NCI-H226 (cell line): Measurements from ENCODE around the gene TEX14.
"Not testable (repeated sequence)": the region's sequence is repeated elsewhere in the genome, so short reads cannot be mapped to it uniquely, and the experiment has no call there.

Source experiments
- DNase-seq: peaks from one replicate; pipeline ENCODE4 v3.0.0-alpha.2; 2015

TEX14 gene

GRCh38 chr17:58690033-58690432 is 1.8 kb downstream of the TEX14 start:
- DNase-seq = not testable (repeated sequence)

- DNase-seq = no peak
These were observed 3.3 kb downstream of the TEX14 start for GRCh38 chr17:58688521-58688920.

- DNase-seq = peak; percentile 68
These were observed 4.9 kb downstream of the TEX14 start for GRCh38 chr17:58686980-58687379.

- DNase-seq = not testable (repeated sequence)
These were observed 7.4 kb downstream of the TEX14 start for GRCh38 chr17:58684462-58684861.

- DNase-seq = no peak
These were observed 7.8 kb downstream of the TEX14 start for GRCh38 chr17:58684003-58684402.

- DNase-seq = no peak
These were observed 11.8 kb downstream of the TEX14 start for GRCh38 chr17:58680038-58680369.

- peak; percentile 56 for DNase-seq
These were observed 12.4 kb downstream of the TEX14 start for GRCh38 chr17:58679263-58680037.

GRCh38 chr17:58678287-58678686 is 13.6 kb downstream of the TEX14 start:
- not testable (repeated sequence) for DNase-seq

GRCh38 chr17:58677194-58677880 is 14.5 kb downstream of the TEX14 start:
- peak; percentile 57 for DNase-seq

GRCh38 chr17:58671969-58672368 is 19.9 kb downstream of the TEX14 start:
- no peak for DNase-seq

- no peak for DNase-seq
These were observed 22.0 kb downstream of the TEX14 start for GRCh38 chr17:58669853-58670252.

- DNase-seq = no peak
These were observed 23.3 kb downstream of the TEX14 start for GRCh38 chr17:58668598-58668935.

- DNase-seq = peak; percentile 73
These were observed 23.8 kb downstream of the TEX14 start for GRCh38 chr17:58667934-58668597.

GRCh38 chr17:58666858-58667267 is 25.0 kb downstream of the TEX14 start:
- DNase-seq = no peak

GRCh38 chr17:58665946-58666857 is 25.6 kb downstream of the TEX14 start:
- DNase-seq = no peak

GRCh38 chr17:58664302-58664701 is 27.5 kb downstream of the TEX14 start:
- no peak for DNase-seq

GRCh38 chr17:58661499-58661898 is 30.3 kb downstream of the TEX14 start:
- DNase-seq = no peak

- no peak for DNase-seq
These were observed 31.2 kb downstream of the TEX14 start for GRCh38 chr17:58660621-58661020.

GRCh38 chr17:58659714-58660084 is 32.1 kb downstream of the TEX14 start:
- DNase-seq = not testable (repeated sequence)

- peak; percentile 96 for DNase-seq
These were observed 32.8 kb downstream of the TEX14 start for GRCh38 chr17:58658804-58659713.

- not testable (repeated sequence) for DNase-seq
These were observed 33.7 kb downstream of the TEX14 start for GRCh38 chr17:58657962-58658803.
